Esophagus muscularis mucosa (tissue), 4 donors: ENCODE measurements around the gene SPTSSA. TPM values are rescaled to one million over a fixed set of nuclear protein-coding genes. Genes with fewer than 3 reads are reported as not detected.
"Not testable (repeated sequence)": the region's sequence is repeated elsewhere in the genome, so short reads cannot be mapped to it uniquely, and the experiment has no call there.

Source experiments
- DNase-seq: peaks from one replicate; pipeline ENCODE4 v3.0.0-alpha.2; 2017; ENCODE audit errors: extremely low spot score
- H3K27ac ChIP-seq, 4 donors: fragments of 200-600 bp; sonication (generic); replicated peaks in 1 of 4; 1 replicate in 3 of 4; 2 replicates in 1 of 4; pipeline ENCODE4 v1.5.1; 2016 to 2019; ENCODE audit warnings: mild to moderate bottlenecking in 1 of 4
- H3K27me3 ChIP-seq, 4 donors: fragments of 200-600 bp; sonication (generic); one replicate each; pipeline versions ENCODE4 v1.5.1 to v1.6.0; 2016 to 2019
- H3K36me3 ChIP-seq, 4 donors: fragments of 200-600 bp; sonication (generic); one replicate each; pipeline ENCODE4 v1.5.1; 2016 to 2019
- H3K4me1 ChIP-seq, 4 donors: fragments of 200-600 bp; sonication (generic); one replicate each; pipeline ENCODE4 v1.5.1; 2016 to 2019
- H3K4me3 ChIP-seq, 4 donors: fragments of 200-600 bp; sonication (generic); 1 replicate in 2 of 4; 2 replicates in 2 of 4; pipeline ENCODE4 v1.5.1; 2016 to 2019; ENCODE audit warnings: mild to moderate bottlenecking in 4 of 4, moderate library complexity in 1 of 4
- H3K9me3 ChIP-seq, 4 donors: fragments of 200-600 bp; sonication (generic); 1 replicate in 3 of 4; 2 replicates in 1 of 4; pipeline ENCODE4 v1.5.1; 2016 to 2019
- EP300 ChIP-seq: sonication (generic); formaldehyde crosslinking; IDR thresholded peaks from one replicate; pipeline ENCODE4 v1.6.1; 2017; ENCODE audit warnings: antibody characterized with exemption
- POLR2A ChIP-seq: fragments of 450-650 bp; IDR thresholded peaks from one replicate; pipeline ENCODE4 v1.6.1; 2017; ENCODE audit warnings: antibody characterized with exemption, moderate library complexity, mild to moderate bottlenecking, low read depth
- POLR2AphosphoS5 ChIP-seq, 2 donors: sonication (generic); formaldehyde crosslinking; IDR thresholded peaks; one replicate each; pipeline ENCODE4 v1.6.1; 2017; ENCODE audit warnings: antibody characterized with exemption in 2 of 2
- WGBS: methylation state at CpG from one replicate; pipeline ENCODE4 v1.1.5; 2018; 5-methylcytosine and 5-hydroxymethylcytosine counted together
- intact Hi-C: fragments of 100-400 bp; cut with DNase I; formaldehyde crosslinking; loops from one replicate; pipeline ENCODE4 v1.15.1; 2023
- total RNA-seq, 4 donors: library from RNA; depleted of rRNA; stranded (reverse); fragments of >200 nt; gene quantifications; one replicate each; pipeline versions ENCODE4 v1.1.0 to v1.2.1, GENCODE V29; 2016
- TF ChIP-seq, protein P1 (sequence below), 3 experiments: fragments of 200-600 bp in 2 of 3; fragments of 450-650 bp in 1 of 3; sonication (generic) in 2 of 3; IDR thresholded peaks; one replicate each; pipeline ENCODE4 v1.5.1; 2017 to 2019; ENCODE audit warnings: antibody characterized with exemption in 3 of 3, mild to moderate bottlenecking in 2 of 3, moderate library complexity in 1 of 3

Gene SPTSSA
- total RNA-seq, 4 donors from 2014 or later = 21.2 to 26.2 (median 22.1) TPM

DNA sequence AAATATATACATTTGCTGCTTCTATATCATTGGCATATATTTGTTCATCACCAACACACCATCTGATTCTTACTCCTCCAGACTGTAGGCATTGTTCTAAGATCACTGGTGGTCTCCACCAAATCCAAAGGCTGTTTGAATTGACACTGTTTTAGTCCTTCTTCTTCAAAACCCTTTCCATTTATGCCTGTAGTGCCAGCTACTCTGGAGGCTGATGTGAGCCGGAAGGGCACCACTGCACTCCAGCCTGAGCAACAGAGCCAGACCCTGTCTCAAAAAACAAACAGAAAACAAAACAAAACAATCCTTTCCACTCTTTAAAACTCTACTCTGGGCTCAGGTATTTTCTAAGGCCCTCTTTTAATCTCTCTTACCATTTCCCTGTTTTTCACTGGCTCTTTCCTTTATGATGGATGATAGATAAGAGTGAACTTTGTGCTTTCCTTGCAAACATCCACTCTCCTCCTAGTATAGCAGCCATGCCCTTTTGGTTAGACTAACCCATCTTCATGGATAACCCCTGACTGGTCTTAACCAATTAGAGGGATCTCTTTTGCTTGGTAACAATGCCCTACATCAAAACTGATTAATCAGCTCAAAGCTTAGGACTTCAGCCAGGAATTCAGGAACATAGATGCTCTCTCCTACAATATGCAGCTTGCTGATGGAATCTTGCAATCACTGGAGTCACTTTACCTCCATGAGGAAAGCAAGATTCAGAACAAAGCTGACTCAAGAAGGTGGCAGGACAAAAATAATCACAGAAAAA lies 24.9 kb downstream of the SPTSSA start:
- Histone ChIP-seq H3K9me3 (no peaks in the 10 kb centered on the region), H3K27me3 (no peaks in the 10 kb centered on the region), H3K4me3 (no peak overlapping the region), H3K36me3 (peaks cover 0 to 5% (median 4%) of the 10 kb centered on the region in 4 donors), H3K4me1 (peaks cover 0 to 43% (median 27%) of the 10 kb centered on the region in 4 donors), H3K27ac (no peak overlapping the region)
- WGBS = 100% methylated on average over 1 of the region's 1 CpG
- no peak for DNase-seq
- intact Hi-C loops = no loop called here
- TF ChIP-seq, protein P1, sequence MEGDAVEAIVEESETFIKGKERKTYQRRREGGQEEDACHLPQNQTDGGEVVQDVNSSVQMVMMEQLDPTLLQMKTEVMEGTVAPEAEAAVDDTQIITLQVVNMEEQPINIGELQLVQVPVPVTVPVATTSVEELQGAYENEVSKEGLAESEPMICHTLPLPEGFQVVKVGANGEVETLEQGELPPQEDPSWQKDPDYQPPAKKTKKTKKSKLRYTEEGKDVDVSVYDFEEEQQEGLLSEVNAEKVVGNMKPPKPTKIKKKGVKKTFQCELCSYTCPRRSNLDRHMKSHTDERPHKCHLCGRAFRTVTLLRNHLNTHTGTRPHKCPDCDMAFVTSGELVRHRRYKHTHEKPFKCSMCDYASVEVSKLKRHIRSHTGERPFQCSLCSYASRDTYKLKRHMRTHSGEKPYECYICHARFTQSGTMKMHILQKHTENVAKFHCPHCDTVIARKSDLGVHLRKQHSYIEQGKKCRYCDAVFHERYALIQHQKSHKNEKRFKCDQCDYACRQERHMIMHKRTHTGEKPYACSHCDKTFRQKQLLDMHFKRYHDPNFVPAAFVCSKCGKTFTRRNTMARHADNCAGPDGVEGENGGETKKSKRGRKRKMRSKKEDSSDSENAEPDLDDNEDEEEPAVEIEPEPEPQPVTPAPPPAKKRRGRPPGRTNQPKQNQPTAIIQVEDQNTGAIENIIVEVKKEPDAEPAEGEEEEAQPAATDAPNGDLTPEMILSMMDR (IDR thresholded peaks at IDR 0.05) = no peak
- TF ChIP-seq EP300 (no peak), POLR2A (no peak), POLR2AphosphoS5 (IDR thresholded peaks at IDR 0.05) (no peak)

DNA sequence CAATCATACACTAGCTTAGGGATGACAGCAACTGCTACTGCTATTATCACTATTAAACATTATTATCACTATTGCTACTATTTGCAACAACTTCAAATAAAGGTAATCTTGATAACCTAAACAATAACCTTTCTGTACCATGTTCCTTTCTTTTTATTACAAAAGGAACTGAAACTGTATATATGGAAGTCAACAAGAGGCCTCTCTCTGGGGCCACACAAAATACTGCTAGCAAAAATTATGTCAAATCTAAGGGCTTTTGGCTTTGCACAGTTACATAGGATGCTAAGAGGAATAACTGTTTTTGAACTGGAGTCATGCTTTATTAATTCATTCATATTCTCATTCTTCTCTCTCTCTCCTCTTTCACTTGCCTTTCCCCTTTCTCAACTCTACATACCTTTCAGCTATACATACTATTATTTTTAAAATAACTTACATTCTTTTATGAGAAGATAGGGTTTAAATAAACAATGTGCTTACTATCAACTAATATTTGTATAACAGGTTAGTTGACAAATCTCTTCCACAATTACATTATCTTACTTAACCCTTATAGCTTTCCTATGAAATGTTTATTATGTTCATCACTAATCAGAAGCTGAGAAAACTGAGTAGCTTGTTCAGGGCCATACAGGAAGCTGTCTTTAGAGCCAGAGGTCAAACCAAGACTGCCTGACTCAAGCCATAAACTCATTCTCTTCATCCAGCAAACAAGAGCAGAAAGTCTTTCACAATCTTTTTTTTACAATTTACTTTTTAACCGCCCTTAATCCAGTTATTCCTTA lies 25.7 kb downstream of the SPTSSA start:
- Histone ChIP-seq H3K4me1 (peaks cover 0 to 35% (median 19%) of the 10 kb centered on the region in 4 donors), H3K9me3 (no peaks in the 10 kb centered on the region), H3K27me3 (no peaks in the 10 kb centered on the region), H3K27ac (no peak overlapping the region), H3K4me3 (no peak overlapping the region), H3K36me3 (peaks cover 0 to 5% (median 4%) of the 10 kb centered on the region in 4 donors)
- TF ChIP-seq POLR2A (no peak), POLR2AphosphoS5 (IDR thresholded peaks at IDR 0.05) (no peak)
- TF ChIP-seq, protein P1 (IDR thresholded peaks at IDR 0.05) = no peak
- intact Hi-C loops = no loop called here
- 78% methylated on average over 1 of the region's 1 CpG for WGBS
- DNase-seq = no peak

DNA sequence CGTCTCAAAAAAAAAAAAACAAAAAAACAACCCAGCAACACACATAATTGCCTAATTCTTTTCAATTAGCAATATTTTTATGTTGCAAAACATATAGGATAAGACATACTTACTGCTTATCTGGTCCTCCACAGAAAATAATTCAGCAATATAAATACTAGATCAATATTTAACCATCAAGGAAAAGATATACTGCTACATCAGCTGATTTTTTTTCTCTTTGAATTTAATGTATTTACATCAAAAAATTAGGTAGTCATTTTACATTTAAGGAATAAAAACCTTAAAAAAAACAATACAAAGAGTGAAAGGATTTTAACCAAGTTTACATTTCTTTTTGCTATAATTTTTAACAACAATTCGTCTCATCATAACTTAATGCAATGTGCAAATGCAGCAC lies 28.1 kb downstream of the SPTSSA start:
- TF ChIP-seq POLR2A = no peak
- no peak for TF ChIP-seq EP300
- TF ChIP-seq, protein P1 (IDR thresholded peaks at IDR 0.05) = no peak
- TF ChIP-seq POLR2AphosphoS5 (IDR thresholded peaks at IDR 0.05) = no peak
- 94% methylated on average over 2 of the region's 2 CpGs for WGBS
- peaks cover 0 to 5% (median 4%) of the 10 kb centered on the region in 4 donors for H3K36me3 ChIP-seq

DNA sequence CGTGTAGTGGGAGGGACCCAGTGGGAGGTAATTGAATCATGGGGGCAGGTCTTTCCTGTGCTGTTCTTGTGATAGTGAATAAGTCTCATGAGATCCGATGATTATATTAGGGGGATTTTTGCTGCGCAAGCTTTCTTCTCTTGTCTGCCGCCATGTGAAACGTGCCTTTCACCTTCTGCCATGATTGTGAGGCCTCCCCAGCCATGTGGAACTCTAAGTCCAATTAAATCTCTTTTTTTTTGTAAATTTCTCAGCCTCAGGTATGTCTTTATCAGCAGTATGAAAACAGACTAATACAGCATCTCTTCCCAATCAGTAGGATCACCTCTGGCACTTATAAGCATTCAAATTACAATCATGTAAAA lies 34.0 kb downstream of the SPTSSA start:
- H3K27me3 ChIP-seq, intact Hi-C loops, H3K4me1 ChIP-seq, H3K9me3 ChIP-seq, DNase-seq, H3K36me3 ChIP-seq, H3K27ac ChIP-seq, H3K4me3 ChIP-seq: not testable (repeated sequence)
- 82% methylated on average over 5 of the region's 5 CpGs for WGBS

More for the DNA sequence above, 28.1 kb downstream of the SPTSSA start:
- H3K4me3 ChIP-seq = no peak overlapping the region
- no peak overlapping the region for H3K27ac ChIP-seq
- H3K4me1 ChIP-seq = peaks cover 0 to 23% (median 16%) of the 10 kb centered on the region in 4 donors
- no peak for DNase-seq
- no peaks in the 10 kb centered on the region for H3K9me3 ChIP-seq
- intact Hi-C loops = no loop called here
- no peaks in the 10 kb centered on the region for H3K27me3 ChIP-seq
